Measurements from ENCODE around the gene GALNT14. TPM values are rescaled to one million over a fixed set of nuclear protein-coding genes. Genes with fewer than 3 reads are reported as not detected.
A peak's percentile ranks its signal among the peaks of the same experiment; 100 is the strongest.

Gene GALNT14
- polyA plus RNA-seq, 1 experiment = 3.5 TPM

GRCh38 chr2:30979822-30980245, 158.4 kb downstream of the GALNT14 start:
- Histone ChIP-seq H3K27me3 (ENCODE audit: control insufficient read depth, insufficient read depth, low read length) (no peaks in the 10 kb centered on the region), H3K4me3 (ENCODE audit: low read depth, low read length) (no peak overlapping the region), H3K36me3 (ENCODE audit: control insufficient read depth, insufficient read depth, low read length) (no peaks in the 10 kb centered on the region)
- ChIA-PET CTCF (interaction anchor here (1.3 kb wide), 1 partner anchor 10 kb away, joined by 5 read pairs; no protein-coding TSS in a partner anchor), POLR2A (no interaction called here)
- DNase-seq (ENCODE audit: low read depth) = peak; percentile 27
- peak; percentile 59 for TF ChIP-seq CTCF (IDR thresholded peaks at IDR 0.05; ENCODE audit: insufficient read depth, low read depth, low read length)

GRCh38 chr2:30978854-30979253, 159.4 kb downstream of the GALNT14 start:
- ChIA-PET CTCF (interaction anchor here (1.3 kb wide), 1 partner anchor 11 kb away, joined by 5 read pairs; no protein-coding TSS in a partner anchor), POLR2A (no interaction called here)

GRCh38 chr2:30978044-30978443, 160.2 kb downstream of the GALNT14 start:
- POLR2A ChIA-PET = no interaction called here
- no peak for TF ChIP-seq CTCF (IDR thresholded peaks at IDR 0.05; ENCODE audit: insufficient read depth, low read depth, low read length)

More at GRCh38 chr2:30978854-30979253, 159.4 kb downstream of the GALNT14 start:
- no peak for TF ChIP-seq CTCF (IDR thresholded peaks at IDR 0.05; ENCODE audit: insufficient read depth, low read depth, low read length)
- H3K36me3 ChIP-seq (ENCODE audit: control insufficient read depth, insufficient read depth, low read length) = no peaks in the 10 kb centered on the region
- no peak overlapping the region for H3K4me3 ChIP-seq (ENCODE audit: low read depth, low read length)
- DNase-seq (ENCODE audit: low read depth) = no peak
- no peaks in the 10 kb centered on the region for H3K27me3 ChIP-seq (ENCODE audit: control insufficient read depth, insufficient read depth, low read length)

GRCh38 chr2:30975156-30975555, 163.1 kb downstream of the GALNT14 start:
- no peaks in the 10 kb centered on the region for H3K27me3 ChIP-seq (ENCODE audit: control insufficient read depth, insufficient read depth, low read length)
- no peaks in the 10 kb centered on the region for H3K36me3 ChIP-seq (ENCODE audit: control insufficient read depth, insufficient read depth, low read length)
- H3K4me3 ChIP-seq (ENCODE audit: low read depth, low read length) = no peak overlapping the region
- no peak for DNase-seq (ENCODE audit: low read depth)
- CTCF ChIA-PET = no interaction called here
- no peak for TF ChIP-seq CTCF (IDR thresholded peaks at IDR 0.05; ENCODE audit: insufficient read depth, low read depth, low read length)
- POLR2A ChIA-PET = no interaction called here

More at GRCh38 chr2:30978044-30978443, 160.2 kb downstream of the GALNT14 start:
- CTCF ChIA-PET = no interaction called here
- H3K36me3 ChIP-seq (ENCODE audit: control insufficient read depth, insufficient read depth, low read length) = no peaks in the 10 kb centered on the region
- no peak for DNase-seq (ENCODE audit: low read depth)
- H3K4me3 ChIP-seq (ENCODE audit: low read depth, low read length) = no peak overlapping the region
- no peaks in the 10 kb centered on the region for H3K27me3 ChIP-seq (ENCODE audit: control insufficient read depth, insufficient read depth, low read length)

- DNase-seq (ENCODE audit: low read depth) = no peak
- POLR2A ChIA-PET = no interaction called here
- H3K36me3 ChIP-seq (ENCODE audit: control insufficient read depth, insufficient read depth, low read length) = no peaks in the 10 kb centered on the region
- no peaks in the 10 kb centered on the region for H3K27me3 ChIP-seq (ENCODE audit: control insufficient read depth, insufficient read depth, low read length)
- CTCF ChIA-PET = no interaction called here
- no peak overlapping the region for H3K4me3 ChIP-seq (ENCODE audit: low read depth, low read length)
- TF ChIP-seq CTCF (IDR thresholded peaks at IDR 0.05; ENCODE audit: insufficient read depth, low read depth, low read length) = no peak
These were observed 163.7 kb downstream of the GALNT14 start for GRCh38 chr2:30974554-30974953.
